Right atrium auricular region (tissue), 2 donors: Measurements from ENCODE around the gene TMPRSS13. TPM values are rescaled to one million over a fixed set of nuclear protein-coding genes. Genes with fewer than 3 reads are reported as not detected.

Source experiments
- DNase-seq: peaks from one replicate; pipeline ENCODE4 v3.0.0-alpha.2; 2019; ENCODE audit warnings: low spot score
- H3K27ac ChIP-seq, 2 donors: fragments of 200-600 bp; sonication (generic); 1 replicate in 1 of 2; 2 replicates in 1 of 2; pipeline ENCODE4 v1.5.1; 2016 to 2019
- H3K27me3 ChIP-seq, 2 donors: fragments of 200-600 bp; sonication (generic); one replicate each; pipeline versions ENCODE4 v1.5.1 to v1.6.0; 2017 to 2019
- H3K36me3 ChIP-seq: fragments of 200-600 bp; sonication (generic); one replicate; pipeline ENCODE4 v1.5.1; 2016
- H3K4me1 ChIP-seq, 2 donors: fragments of 200-600 bp; sonication (generic); one replicate each; pipeline versions ENCODE4 v1.5.1 to v1.6.0; 2017 to 2019
- H3K4me3 ChIP-seq, 2 donors: fragments of 200-600 bp; sonication (generic); 1 replicate in 1 of 2; 2 replicates in 1 of 2; pipeline ENCODE4 v1.5.1; 2017 to 2019; ENCODE audit warnings: mild to moderate bottlenecking in 1 of 2, moderate library complexity in 1 of 2
- H3K9me3 ChIP-seq, 2 donors: fragments of 200-600 bp; sonication (generic); one replicate each; pipeline ENCODE4 v1.5.1; 2019
- CTCF ChIP-seq, 2 donors: fragments of 200-600 bp; sonication (generic); IDR thresholded peaks; one replicate each; pipeline ENCODE4 v1.5.1; 2019; ENCODE audit warnings: antibody characterized with exemption in 2 of 2
- total RNA-seq, 2 donors: library from RNA; depleted of rRNA; stranded (reverse); fragments of >200 nt; gene quantifications; one replicate each; pipeline ENCODE4 v1.1.0, GENCODE V29; 2016

The TMPRSS13 gene
- total RNA-seq, 2 donors from 2014 or later: not detected

- no peak for TF ChIP-seq CTCF (IDR thresholded peaks at IDR 0.05)
- peak; percentile 44 for DNase-seq
Measured at GRCh38 chr11:117855912-117856651, 73.1 kb downstream of the TMPRSS13 start.

GRCh38 chr11:117855186-117855845 is 73.9 kb downstream of the TMPRSS13 start:
- Histone ChIP-seq H3K4me3 (no peak overlapping the region), H3K36me3 (no peaks in the 10 kb centered on the region), H3K27me3 (no peaks in the 10 kb centered on the region), H3K27ac (no peak overlapping the region), H3K9me3 (peaks cover 0 to 18% of the 10 kb centered on the region in 2 donors), H3K4me1 (peaks cover 0 to 31% of the 10 kb centered on the region in 2 donors)
- TF ChIP-seq CTCF (IDR thresholded peaks at IDR 0.05): no peak
- peak; percentile 55 for DNase-seq

More at GRCh38 chr11:117855912-117856651, 73.1 kb downstream of the TMPRSS13 start:
- peaks cover 0 to 35% of the 10 kb centered on the region in 2 donors for H3K4me1 ChIP-seq
- no peak overlapping the region for H3K4me3 ChIP-seq
- no peaks in the 10 kb centered on the region for H3K36me3 ChIP-seq
- H3K27ac ChIP-seq: no peak overlapping the region
- H3K27me3 ChIP-seq: no peaks in the 10 kb centered on the region
- H3K9me3 ChIP-seq: peaks cover 0 to 18% of the 10 kb centered on the region in 2 donors

GRCh38 chr11:117852309-117852708 is 76.9 kb downstream of the TMPRSS13 start:
- no peak for TF ChIP-seq CTCF (IDR thresholded peaks at IDR 0.05)
- Histone ChIP-seq H3K9me3 (peaks cover 0 to 18% of the 10 kb centered on the region in 2 donors), H3K36me3 (no peaks in the 10 kb centered on the region), H3K4me1 (peaks cover 0 to 16% of the 10 kb centered on the region in 2 donors), H3K4me3 (no peak overlapping the region), H3K27me3 (no peaks in the 10 kb centered on the region), H3K27ac (no peak overlapping the region)
- no peak for DNase-seq

- peak; percentile 57 for DNase-seq
- peaks cover 0 to 16% of the 10 kb centered on the region in 2 donors for H3K4me1 ChIP-seq
- H3K36me3 ChIP-seq: no peaks in the 10 kb centered on the region
- H3K27me3 ChIP-seq: no peaks in the 10 kb centered on the region
- H3K4me3 ChIP-seq: no peak overlapping the region
- no peak for TF ChIP-seq CTCF (IDR thresholded peaks at IDR 0.05)
- peaks cover 0 to 18% of the 10 kb centered on the region in 2 donors for H3K9me3 ChIP-seq
- H3K27ac ChIP-seq: no peak overlapping the region
Measured at GRCh38 chr11:117851852-117852251, 77.3 kb downstream of the TMPRSS13 start.

GRCh38 chr11:117851106-117851505 is 78.1 kb downstream of the TMPRSS13 start:
- no peak overlapping the region for H3K4me3 ChIP-seq
- no peaks in the 10 kb centered on the region for H3K36me3 ChIP-seq
- H3K9me3 ChIP-seq: peaks cover 0 to 18% of the 10 kb centered on the region in 2 donors
- peak overlapping the region in 1 of 2 donors; percentile 9 for H3K27ac ChIP-seq
- no peak for TF ChIP-seq CTCF (IDR thresholded peaks at IDR 0.05)
- H3K4me1 ChIP-seq: peaks cover 0 to 16% of the 10 kb centered on the region in 2 donors
- peak; percentile 50 for DNase-seq
- no peaks in the 10 kb centered on the region for H3K27me3 ChIP-seq

Other genes starting within 250 kb of the TMPRSS13 start
- 1 to 10 TPM in 1 of 2 donors, under 1 TPM in 1; 0.67 to 1.3 TPM for gene DSCAML1, start 132.2 kb downstream of the TMPRSS13 start, total RNA-seq
- gene FXYD2, start 104.7 kb downstream of the TMPRSS13 start, total RNA-seq: under 1 TPM; 0.59 to 0.78 TPM
- gene FXYD6, start 52.7 kb downstream of the TMPRSS13 start, total RNA-seq: 10 to 100 TPM; 28.6 to 42.6 TPM
- 10 to 100 TPM in 1 of 2 donors, 1 to 10 TPM in 1; 4.6 to 11.4 TPM for gene IL10RA, start 57.0 kb upstream of the TMPRSS13 start, total RNA-seq
- not detected for gene TMPRSS4, start 147.7 kb upstream of the TMPRSS13 start, total RNA-seq
- gene SMIM35, start 157.6 kb upstream of the TMPRSS13 start, total RNA-seq: not detected
- gene SCN4B, start 223.4 kb upstream of the TMPRSS13 start, total RNA-seq: 10 to 100 TPM in 1 of 2 donors, 1 to 10 TPM in 1; 2.5 to 11.8 TPM
- 1 to 10 TPM; 3.4 to 8.2 TPM for gene SCN2B, start 247.2 kb upstream of the TMPRSS13 start, total RNA-seq